Spleen (tissue), 3 donors: ENCODE results near the gene TENM3.

Experiments used
- POLR2A ChIP-seq, 3 donors: fragments of 450-650 bp; IDR thresholded peaks; one replicate each; pipeline ENCODE4 v1.5.1; 2017; ENCODE audit warnings: antibody characterized with exemption in 3 of 3, mild to moderate bottlenecking in 1 of 3
- POLR2AphosphoS5 ChIP-seq, 3 donors: sonication (generic); formaldehyde crosslinking; IDR thresholded peaks; one replicate each; pipeline ENCODE4 v1.5.1; 2017; ENCODE audit warnings: antibody characterized with exemption in 3 of 3

- TF ChIP-seq POLR2A (IDR thresholded peaks at IDR 0.05): no peak
- TF ChIP-seq POLR2AphosphoS5 (IDR thresholded peaks at IDR 0.05): no peak
Observed at GRCh38 chr4:182219411-182220056, 23.7 kb upstream of the TENM3 start.
